Prostate gland (tissue), 2 donors: ENCODE measurements around the gene SLC38A5.

Experiments used
- CTCF ChIP-seq, 4 experiments: fragments of 200-600 bp in 2 of 4; fragments of 450-650 bp in 2 of 4; sonication (generic) in 2 of 4; IDR thresholded peaks; 1 replicate in 3 of 4; 2 replicates in 1 of 4; pipeline ENCODE4 v1.5.1; 2016 to 2019; ENCODE audit warnings: antibody characterized with exemption in 4 of 4, mild to moderate bottlenecking in 2 of 4, moderate library complexity in 2 of 4
- POLR2A ChIP-seq: fragments of 450-650 bp; IDR thresholded peaks from one replicate; pipeline ENCODE4 v1.6.1; 2016; ENCODE audit warnings: antibody characterized with exemption, mild to moderate bottlenecking
- POLR2AphosphoS5 ChIP-seq: sonication (generic); formaldehyde crosslinking; IDR thresholded peaks from one replicate; pipeline ENCODE4 v1.6.1; 2017; ENCODE audit warnings: antibody characterized with exemption

- TF ChIP-seq POLR2A = peak; percentile 36
- no peak for TF ChIP-seq CTCF (IDR thresholded peaks at IDR 0.05)
- peak; percentile 34 for TF ChIP-seq POLR2AphosphoS5
Observed at GRCh38 chrX:48508400-48509244, 38.6 kb upstream of the SLC38A5 start, which contains the start of gene PORCN.
